Activated CD4-positive, alpha-beta memory T cell treated with anti-CD3 and anti-CD28 coated beads, Interleukin-2, amount 10 ng/mL, durations not matched to agents 7 days and 5 days (primary cell): ENCODE data around the gene DRD1. TPM values are rescaled to one million over a fixed set of nuclear protein-coding genes. Genes with fewer than 3 reads are reported as not detected.
"Not testable (repeated sequence)": the region's sequence is repeated elsewhere in the genome, so short reads cannot be mapped to it uniquely, and the experiment has no call there.

Experiments
- CTCF ChIA-PET: fragments of 350-600 bp; sonication (Branson Sonifier 250); formaldehyde crosslinking; loops from one replicate; lab custom pipeline; 2021; ENCODE audit warnings: antibody characterized with exemption, inconsistent platforms; lab: Charles Lee
- POLR2A ChIA-PET: fragments of 350-600 bp; sonication (Branson Sonifier 250); formaldehyde crosslinking; loops from one replicate; lab custom pipeline; 2021; ENCODE audit warnings: antibody characterized with exemption; lab: Charles Lee
- DNase-seq: peaks from one replicate; pipeline ENCODE4 v3.0.0-alpha.2; 2020
- H3K27ac Mint-ChIP-seq: one replicate; pipeline ENCODE4 v1.8.0; 2021; ENCODE audit warnings: mild to moderate bottlenecking, mixed read lengths
- H3K27me3 Mint-ChIP-seq: one replicate; pipeline ENCODE4 v1.8.0; 2021; ENCODE audit warnings: mixed read lengths
- H3K36me3 Mint-ChIP-seq: one replicate; pipeline ENCODE4 v1.8.0; 2021; ENCODE audit warnings: low read depth, mixed read lengths
- H3K4me1 Mint-ChIP-seq: one replicate; pipeline ENCODE4 v1.8.0; 2021; ENCODE audit warnings: mixed read lengths
- H3K4me3 Mint-ChIP-seq: one replicate; pipeline ENCODE4 v1.8.0; 2021; ENCODE audit warnings: mild to moderate bottlenecking, mixed read lengths
- H3K9me3 Mint-ChIP-seq: one replicate; pipeline ENCODE4 v1.8.0; 2021; ENCODE audit warnings: mixed read lengths
- total RNA-seq, 2 experiments: library from RNA; stranded (reverse); gene quantifications; one replicate each; pipeline ENCODE4 v1.2.3, GENCODE V29; 2021

Gene DRD1
- total RNA-seq, 2 experiments from 2014 or later = not detected

GRCh38 chr5:175406300-175406699 lies 37.7 kb downstream of the DRD1 start:
- Mint-ChIP-seq H3K36me3 (no peaks in the 10 kb centered on the region), H3K27me3 (peaks cover 5% of the 10 kb centered on the region), H3K4me3 (no peak overlapping the region), H3K27ac (no peak overlapping the region), H3K9me3 (no peaks in the 10 kb centered on the region), H3K4me1 (no peaks in the 10 kb centered on the region)
- ChIA-PET POLR2A (no interaction called here), CTCF (no interaction called here)
- no peak for DNase-seq

DNA sequence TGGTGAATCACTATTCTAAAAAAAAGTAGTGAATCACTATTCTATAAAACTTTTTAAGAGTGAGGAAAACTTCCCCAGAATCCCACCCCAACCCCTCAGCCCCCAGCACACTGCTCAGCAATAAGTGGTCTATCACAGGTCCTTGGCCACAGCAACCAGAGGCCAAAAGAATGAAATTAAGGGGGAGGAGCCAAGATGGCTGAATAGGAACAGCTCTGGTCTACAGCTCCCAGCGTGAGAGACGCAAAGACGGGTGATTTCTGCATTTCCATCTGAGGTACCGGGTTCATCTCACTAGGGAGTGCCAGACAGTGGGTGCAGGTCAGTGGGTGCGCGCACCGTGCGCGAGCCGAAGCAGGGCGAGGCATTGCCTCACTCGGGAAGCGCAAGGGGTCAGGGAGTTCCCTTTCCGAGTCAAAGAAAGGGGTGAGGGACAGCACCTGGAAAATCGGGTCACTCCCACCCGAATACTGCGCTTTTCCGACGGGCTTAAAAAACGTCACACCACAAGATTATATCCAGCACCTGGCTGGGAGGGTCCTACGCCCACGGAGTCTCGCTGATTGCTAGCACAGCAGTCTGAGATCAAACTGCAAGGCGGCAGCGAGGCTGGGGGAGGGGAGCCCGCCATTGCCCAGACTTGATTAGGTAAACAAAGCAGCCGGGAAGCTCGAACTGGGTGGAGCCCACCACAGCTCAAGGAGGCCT lies 46.2 kb downstream of the DRD1 start:
- H3K36me3 Mint-ChIP-seq, DNase-seq, POLR2A ChIA-PET, H3K4me1 Mint-ChIP-seq, H3K27ac Mint-ChIP-seq, H3K4me3 Mint-ChIP-seq, H3K9me3 Mint-ChIP-seq, H3K27me3 Mint-ChIP-seq, CTCF ChIA-PET: not testable (repeated sequence)

DNA sequence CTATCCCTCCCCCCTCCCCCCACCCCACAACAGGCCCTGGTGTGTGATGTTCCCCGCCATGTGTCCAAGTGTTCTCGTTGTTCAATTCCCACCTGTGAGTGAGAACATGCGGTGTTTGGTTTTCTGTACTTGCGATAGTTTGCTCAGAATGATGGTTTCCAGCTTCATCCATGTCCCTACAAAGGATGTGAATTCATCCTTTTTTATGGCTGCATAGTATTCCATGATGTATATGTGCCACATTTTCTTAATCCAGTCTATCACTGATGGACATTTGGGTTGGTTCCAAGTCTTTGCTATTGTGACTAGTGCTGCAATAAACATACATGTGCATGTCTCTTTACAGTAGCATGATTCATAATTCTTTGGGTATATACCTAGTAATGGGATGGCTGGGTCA lies 48.6 kb downstream of the DRD1 start:
- DNase-seq, H3K4me1 Mint-ChIP-seq, H3K4me3 Mint-ChIP-seq, H3K27me3 Mint-ChIP-seq, H3K9me3 Mint-ChIP-seq, H3K27ac Mint-ChIP-seq, CTCF ChIA-PET, H3K36me3 Mint-ChIP-seq, POLR2A ChIA-PET: not testable (repeated sequence)

- Mint-ChIP-seq H3K4me1 (no peaks in the 10 kb centered on the region), H3K27me3 (no peaks in the 10 kb centered on the region), H3K27ac (no peak overlapping the region)
Measured at GRCh38 chr5:175394601-175395000, 49.4 kb downstream of the DRD1 start.

GRCh38 chr5:175393897-175394296 lies 50.1 kb downstream of the DRD1 start:
- Mint-ChIP-seq H3K4me3 (no peak overlapping the region), H3K4me1 (no peaks in the 10 kb centered on the region), H3K27me3 (no peaks in the 10 kb centered on the region), H3K36me3 (no peaks in the 10 kb centered on the region), H3K27ac (no peak overlapping the region), H3K9me3 (no peaks in the 10 kb centered on the region)
- CTCF ChIA-PET = no interaction called here
- POLR2A ChIA-PET = no interaction called here
- no peak for DNase-seq

More at GRCh38 chr5:175394601-175395000, 49.4 kb downstream of the DRD1 start:
- ChIA-PET CTCF (no interaction called here), POLR2A (no interaction called here)
- no peaks in the 10 kb centered on the region for H3K36me3 Mint-ChIP-seq
- DNase-seq = no peak
- no peaks in the 10 kb centered on the region for H3K9me3 Mint-ChIP-seq
- H3K4me3 Mint-ChIP-seq = no peak overlapping the region

- Mint-ChIP-seq H3K27ac (no peak overlapping the region), H3K9me3 (no peaks in the 10 kb centered on the region), H3K4me1 (no peaks in the 10 kb centered on the region), H3K27me3 (no peaks in the 10 kb centered on the region), H3K36me3 (no peaks in the 10 kb centered on the region), H3K4me3 (no peak overlapping the region)
- ChIA-PET POLR2A (no interaction called here), CTCF (no interaction called here)
- no peak for DNase-seq
Measured at GRCh38 chr5:175392236-175392635, 51.7 kb downstream of the DRD1 start.

GRCh38 chr5:175390352-175391083 lies 53.5 kb downstream of the DRD1 start:
- POLR2A ChIA-PET = no interaction called here
- CTCF ChIA-PET = no interaction called here
- no peaks in the 10 kb centered on the region for H3K4me1 Mint-ChIP-seq
- DNase-seq = no peak
- no peak overlapping the region for H3K27ac Mint-ChIP-seq
- H3K27me3 Mint-ChIP-seq = peaks cover 2% of the 10 kb centered on the region
- no peaks in the 10 kb centered on the region for H3K36me3 Mint-ChIP-seq
- no peak overlapping the region for H3K4me3 Mint-ChIP-seq
- H3K9me3 Mint-ChIP-seq = no peaks in the 10 kb centered on the region

Other genes with a start within 250 kb of the DRD1 start
- gene SFXN1, start 34.4 kb upstream of the DRD1 start, total RNA-seq = 100 to 1,000 TPM; 206 to 216 TPM
- gene HRH2, start 213.9 kb upstream of the DRD1 start, total RNA-seq = 10 to 100 TPM; 13.4 to 13.7 TPM